Neural cell (in vitro differentiated cells): ENCODE results near the gene BMP10. TPM values are rescaled to one million over a fixed set of nuclear protein-coding genes. Genes with fewer than 3 reads are reported as not detected.

Experiments
- H2AFZ ChIP-seq: fragments of 200-600, 300-800 bp; sonication (generic), shearing (Covaris generic); 2 replicates; pipeline ENCODE4 v1.6.0; 2014; ENCODE audit warnings: low read depth, mild to moderate bottlenecking, antibody characterized with exemption, low read length, moderate library complexity
- H3F3A ChIP-seq: fragments of 200-600 bp; shearing (Covaris generic); 2 replicates; pipeline ENCODE4 v1.6.1; 2016; ENCODE audit warnings: mild to moderate bottlenecking, moderate library complexity, mixed read lengths, antibody characterized with exemption, low read length; ENCODE audit not compliant: insufficient read depth, poor library complexity, severe bottlenecking
- H3K27ac ChIP-seq: fragments of 200-600, 300-800 bp; sonication (generic), shearing (Covaris generic); 2 replicates; pipeline ENCODE4 v1.5.1; 2014; ENCODE audit warnings: mild to moderate bottlenecking, low read length, moderate library complexity
- H3K27me3 ChIP-seq: fragments of 300-800, 200-600 bp; sonication (generic), shearing (Covaris generic); 2 replicates; pipeline ENCODE4 v1.6.0; 2014; ENCODE audit warnings: mild to moderate bottlenecking, low read depth, low read length, moderate library complexity; ENCODE audit not compliant: insufficient read depth
- H3K36me3 ChIP-seq: fragments of 300-800, 200-600 bp; sonication (generic), shearing (Covaris generic); 2 replicates; pipeline ENCODE4 v1.5.1; 2014; ENCODE audit warnings: mild to moderate bottlenecking, antibody characterized with exemption, low read length, moderate library complexity; ENCODE audit not compliant: insufficient read depth
- H3K4me2 ChIP-seq: fragments of 300-800, 200-600 bp; sonication (generic), shearing (Covaris generic); 2 replicates; pipeline ENCODE4 v1.6.0; 2014; ENCODE audit warnings: mild to moderate bottlenecking, low read length
- H3K4me3 ChIP-seq: fragments of 300-800, 200-600 bp; sonication (generic), shearing (Covaris generic); 2 replicates; pipeline ENCODE4 v1.5.1; 2014; ENCODE audit warnings: mild to moderate bottlenecking, low read length, moderate library complexity
- H3K79me2 ChIP-seq: fragments of 200-600 bp; shearing (Covaris generic); replicated peaks from 2 replicates; pipeline ENCODE4 v1.6.0; 2014; ENCODE audit warnings: mild to moderate bottlenecking, low read length, moderate library complexity; ENCODE audit not compliant: insufficient read depth
- H3K9ac ChIP-seq: fragments of 300-800, 200-600 bp; sonication (generic), shearing (Covaris generic); 2 replicates; pipeline ENCODE4 v1.6.1; 2016; ENCODE audit warnings: mild to moderate bottlenecking, low read length, mixed read lengths
- H3K9me2 ChIP-seq: fragments of 200-600 bp; shearing (Covaris generic); 2 replicates; pipeline ENCODE4 v1.6.1; 2016; ENCODE audit warnings: mild to moderate bottlenecking, low read length, mixed read lengths; ENCODE audit not compliant: insufficient read depth
- H3K9me3 ChIP-seq: fragments of 200-600, 300-800 bp; sonication (generic), shearing (Covaris generic); 2 replicates; pipeline ENCODE4 v1.6.1; 2016; ENCODE audit warnings: mild to moderate bottlenecking, mixed run types, low read length, moderate library complexity, mixed read lengths
- H4K20me1 ChIP-seq: fragments of 200-600 bp; shearing (Covaris generic); 2 replicates; pipeline ENCODE4 v1.6.1; 2016; ENCODE audit warnings: mild to moderate bottlenecking, mixed run types; ENCODE audit not compliant: insufficient read depth
- CTCF ChIP-seq: fragments of 450-650 bp; IDR thresholded peaks from 2 replicates; pipeline ENCODE4 v1.5.1; 2014; ENCODE audit warnings: antibody characterized with exemption, mild to moderate bottlenecking, moderate library complexity; ENCODE audit not compliant: poor library complexity, severe bottlenecking
- EP300 ChIP-seq: fragments of 450-650 bp; conservative IDR thresholded peaks from 2 replicates; pipeline ENCODE4 v1.6.1; 2014; ENCODE audit warnings: antibody characterized with exemption, mild to moderate bottlenecking, moderate library complexity; ENCODE audit not compliant: poor library complexity, severe bottlenecking
- EZH2 ChIP-seq: fragments of 200-600, 300-800 bp; shearing (Covaris generic), sonication (generic); IDR thresholded peaks from 2 replicates; pipeline ENCODE4 v1.6.1; 2014; ENCODE audit warnings: antibody characterized with exemption, low read length, borderline replicate concordance, mild to moderate bottlenecking; ENCODE audit not compliant: insufficient read depth, poor library complexity, severe bottlenecking
- MXI1 ChIP-seq: fragments of 450-650 bp; conservative IDR thresholded peaks from 2 replicates; pipeline ENCODE4 v1.6.1; 2014; ENCODE audit warnings: antibody characterized with exemption, mild to moderate bottlenecking; ENCODE audit not compliant: poor library complexity, severe bottlenecking
- POLR2AphosphoS5 ChIP-seq: IDR thresholded peaks from 2 replicates; pipeline ENCODE4 v1.6.1; 2012
- RAD21 ChIP-seq: fragments of 450-650 bp; conservative IDR thresholded peaks from 2 replicates; pipeline ENCODE4 v1.6.1; 2014; ENCODE audit warnings: antibody characterized with exemption, mild to moderate bottlenecking, moderate library complexity
- REST ChIP-seq: IDR thresholded peaks from 2 replicates; pipeline ENCODE4 v1.6.1; 2012; ENCODE audit warnings: borderline replicate concordance
- SMC3 ChIP-seq: fragments of 450-650 bp; conservative IDR thresholded peaks from 2 replicates; pipeline ENCODE4 v1.6.1; 2014; ENCODE audit warnings: antibody characterized with exemption, mild to moderate bottlenecking, moderate library complexity; ENCODE audit not compliant: poor library complexity
- TAF1 ChIP-seq: IDR thresholded peaks from 2 replicates; pipeline ENCODE4 v1.6.1; 2012; ENCODE audit warnings: low read depth
- polyA plus RNA-seq: library from polyadenylated mRNA; depleted of rRNA; stranded (reverse); fragments of >200 nt; gene quantifications from 2 replicates; pipeline ENCODE4 v1.2.3, GENCODE V29; 2014

The BMP10 gene
- polyA plus RNA-seq, 1 donor from 2014 or later = not detected

GRCh38 chr2:68915393-68915792, 44.2 kb upstream of the BMP10 start:
- no peak overlapping the region for H3K27ac ChIP-seq
- H3K9me3 ChIP-seq = no peaks in the 10 kb centered on the region
- no peaks in the 10 kb centered on the region for H3K79me2 ChIP-seq

GRCh38 chr2:68913359-68913758, 42.2 kb upstream of the BMP10 start:
- Histone ChIP-seq H3K27ac (no peak overlapping the region), H3K9me2 (no peaks in the 10 kb centered on the region), H3K27me3 (no peaks in the 10 kb centered on the region)

More at GRCh38 chr2:68915393-68915792, 44.2 kb upstream of the BMP10 start:
- H2AFZ ChIP-seq = no peak overlapping the region
- TF ChIP-seq RAD21 = no peak
- TF ChIP-seq SMC3 = no peak
- H3K36me3 ChIP-seq = no peaks in the 10 kb centered on the region
- H3K4me2 ChIP-seq = no peak overlapping the region
- no peaks in the 10 kb centered on the region for H4K20me1 ChIP-seq
- H3F3A ChIP-seq = no peaks in the 10 kb centered on the region
- H3K9ac ChIP-seq = no peak overlapping the region
- H3K9me2 ChIP-seq = no peaks in the 10 kb centered on the region
- H3K27me3 ChIP-seq = no peaks in the 10 kb centered on the region
- H3K4me3 ChIP-seq = no peak overlapping the region

GRCh38 chr2:68912732-68913131, 41.5 kb upstream of the BMP10 start:
- no peaks in the 10 kb centered on the region for H3K36me3 ChIP-seq
- no peaks in the 10 kb centered on the region for H3K27me3 ChIP-seq
- H3K79me2 ChIP-seq = no peaks in the 10 kb centered on the region
- TF ChIP-seq TAF1 (no peak), MXI1 (no peak), EP300 (no peak), POLR2AphosphoS5 (no peak), EZH2 (no peak), SMC3 (no peak), REST (no peak), CTCF (no peak), RAD21 (no peak)
- H3K4me2 ChIP-seq = no peak overlapping the region
- no peak overlapping the region for H3K4me3 ChIP-seq
- H3K27ac ChIP-seq = no peak overlapping the region
- no peaks in the 10 kb centered on the region for H4K20me1 ChIP-seq
- H3K9me3 ChIP-seq = no peaks in the 10 kb centered on the region
- H2AFZ ChIP-seq = no peak overlapping the region
- no peaks in the 10 kb centered on the region for H3F3A ChIP-seq
- no peak overlapping the region for H3K9ac ChIP-seq
- H3K9me2 ChIP-seq = no peaks in the 10 kb centered on the region

More at GRCh38 chr2:68913359-68913758, 42.2 kb upstream of the BMP10 start:
- Histone ChIP-seq H4K20me1 (no peaks in the 10 kb centered on the region), H2AFZ (no peak overlapping the region), H3K4me3 (no peak overlapping the region), H3K4me2 (no peak overlapping the region), H3K79me2 (no peaks in the 10 kb centered on the region), H3F3A (no peaks in the 10 kb centered on the region), H3K9me3 (no peaks in the 10 kb centered on the region), H3K9ac (no peak overlapping the region), H3K36me3 (no peaks in the 10 kb centered on the region)
- no peak for TF ChIP-seq SMC3
- TF ChIP-seq RAD21 = no peak
- TF ChIP-seq TAF1 = no peak
- TF ChIP-seq REST = no peak
